Keratinocyte (primary cell): ENCODE data around the gene SH2D1B. TPM values are rescaled to one million over a fixed set of nuclear protein-coding genes. Genes with fewer than 3 reads are reported as not detected.

ENCODE experiments used
- DNase-seq: peaks from one replicate; pipeline ENCODE4 v3.0.0-alpha.2; 2011; ENCODE audit warnings: low read depth, missing footprints, low spot score
- FAIRE-seq: peaks from 2 replicates; lab custom pipeline; 2011; peaks lifted over from hg19 to GRCh38; lab: Jason Lieb, UNC
- H2AFZ ChIP-seq: 2 replicates; pipeline ENCODE4 v1.6.0; 2012; ENCODE audit warnings: low read length, control low read depth, inconsistent platforms; ENCODE audit not compliant: control insufficient read depth
- H3K27ac ChIP-seq: 2 replicates; pipeline ENCODE4 v1.5.1; 2011; ENCODE audit warnings: low read length; ENCODE audit not compliant: control insufficient read depth, insufficient read depth
- H3K27me3 ChIP-seq: 3 replicates; pipeline ENCODE4 v1.6.0; 2011; ENCODE audit warnings: low read length; ENCODE audit not compliant: control insufficient read depth, insufficient read depth; ENCODE audit errors: extremely low read depth
- H3K36me3 ChIP-seq, 2 experiments: 2 replicates in 1 of 2; 3 replicates in 1 of 2; pipeline ENCODE4 v1.5.1; 2011; ENCODE audit warnings: low read length in 2 of 2, mild to moderate bottlenecking in 1 of 2; ENCODE audit not compliant: control insufficient read depth in 2 of 2, insufficient read depth in 2 of 2; ENCODE audit errors: extremely low read depth in 1 of 2
- H3K4me1 ChIP-seq: 3 replicates; pipeline ENCODE4 v1.5.1; 2011; ENCODE audit warnings: low read length; ENCODE audit not compliant: control insufficient read depth, insufficient read depth; ENCODE audit errors: extremely low read depth
- H3K4me2 ChIP-seq: 3 replicates; pipeline ENCODE4 v1.6.0; 2011; ENCODE audit warnings: low read depth, low read length; ENCODE audit not compliant: control insufficient read depth, insufficient read depth; ENCODE audit errors: extremely low read depth
- H3K4me3 ChIP-seq, 3 experiments: fragments of 200-600 bp in 1 of 3; sonication (generic) in 1 of 3; 2 replicates in 2 of 3; 3 replicates in 1 of 3; pipeline ENCODE4 v1.5.1; 2011 to 2016; ENCODE audit warnings: low read length in 3 of 3, mild to moderate bottlenecking in 3 of 3, control low read depth in 2 of 3, inconsistent platforms in 1 of 3, low read depth in 1 of 3, mixed read lengths in 1 of 3, mixed run types in 1 of 3, moderate library complexity in 1 of 3; ENCODE audit not compliant: control insufficient read depth in 2 of 3, insufficient read depth in 2 of 3; ENCODE audit errors: extremely low read depth in 1 of 3
- H3K79me2 ChIP-seq: 2 replicates; pipeline ENCODE4 v1.6.0; 2012; ENCODE audit warnings: low read length; ENCODE audit not compliant: control insufficient read depth, insufficient read depth
- H3K9ac ChIP-seq: 3 replicates; pipeline ENCODE4 v1.6.0; 2011; ENCODE audit warnings: low read length; ENCODE audit not compliant: control insufficient read depth, insufficient read depth; ENCODE audit errors: extremely low read depth
- H3K9me1 ChIP-seq: 3 replicates; pipeline ENCODE4 v1.6.0; 2011; ENCODE audit warnings: low read length; ENCODE audit not compliant: control insufficient read depth, insufficient read depth; ENCODE audit errors: extremely low read depth
- H3K9me3 ChIP-seq: 2 replicates; pipeline ENCODE4 v1.5.1; 2012; ENCODE audit warnings: low read depth, low read length; ENCODE audit not compliant: control insufficient read depth
- H4K20me1 ChIP-seq: 3 replicates; pipeline ENCODE4 v1.6.0; 2011; ENCODE audit warnings: low read length; ENCODE audit not compliant: control insufficient read depth, insufficient read depth; ENCODE audit errors: extremely low read depth
- EZH2 ChIP-seq: IDR thresholded peaks from one replicate; pipeline ENCODE4 v1.6.1; 2012; ENCODE audit warnings: inconsistent platforms, mild to moderate bottlenecking, low read length, moderate library complexity
- dilution Hi-C: fragments of 300-500 bp; cut with MboI; formaldehyde crosslinking; loops from one replicate; pipeline ENCODE4 v1.7.0; 2020; ENCODE audit warnings: low sequenced_read_pairs; ENCODE audit not compliant: extremely low pct_ligation_motif_present
- polyA plus RNA-seq, 5 experiments: library from polyadenylated mRNA; depleted of rRNA in 3 of 5; stranded (reverse) in 3 of 5; stranded (forward) in 1 of 5; unstranded in 1 of 5; fragments of >200 nt; gene quantifications; 1 replicate in 1 of 5; 2 replicates in 3 of 5; 3 replicates in 1 of 5; pipeline versions ENCODE4 v1.2.1 to v1.2.3, GENCODE V29; 2011 to 2012; ENCODE audit warnings: missing spikeins in 2 of 5, low read depth in 1 of 5, low replicate concordance in 1 of 5
- TF ChIP-seq, protein P1 (sequence below), 3 experiments: IDR thresholded peaks in 1 of 3; conservative IDR thresholded peaks in 1 of 3; optimal IDR thresholded peaks in 1 of 3; 2 replicates in 2 of 3; 3 replicates in 1 of 3; pipeline versions ENCODE3 to v1.5.1; 2011; ENCODE audit warnings: low read length in 3 of 3, mild to moderate bottlenecking in 3 of 3, moderate library complexity in 2 of 3, control low read depth in 1 of 3, inconsistent platforms in 1 of 3; ENCODE audit not compliant: insufficient read depth in 2 of 3; ENCODE audit errors: extremely low read depth in 1 of 3

Gene SH2D1B
- polyA plus RNA-seq, 1 donor (not counting 4 experiments of a cell fraction or from before 2014, with no cell fraction given), result not detected

DNA sequence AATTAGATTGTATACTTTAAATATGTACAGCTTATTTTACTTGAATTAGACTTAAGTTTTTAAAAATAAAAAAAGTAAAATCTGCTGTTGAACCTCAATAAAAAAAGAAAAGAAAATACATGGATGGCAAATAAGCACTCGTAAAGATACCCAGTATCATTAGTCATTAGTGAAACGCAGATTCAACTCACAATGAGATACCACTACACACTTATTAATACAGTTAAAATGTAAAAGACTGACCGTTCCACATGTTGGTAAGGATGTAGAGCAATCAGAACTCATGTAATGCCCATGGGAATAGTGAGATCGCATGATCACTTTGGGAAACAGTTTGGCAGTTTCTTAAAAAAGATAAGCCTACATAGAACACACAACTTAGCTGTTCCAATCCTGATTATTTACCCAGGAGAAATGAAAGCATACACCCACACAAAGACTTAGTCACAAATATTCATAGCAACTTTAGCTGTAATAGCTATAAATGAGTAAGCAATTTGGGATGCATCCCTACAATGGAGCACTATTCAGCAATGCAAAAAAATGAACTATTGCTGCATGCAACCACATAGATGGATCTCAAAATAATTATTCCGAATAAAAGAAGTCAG lies 7.3 kb downstream of the SH2D1B start:
- dilution Hi-C loops, result no loop called here
- peaks cover 6% of the 10 kb centered on the region for H3K27me3 ChIP-seq
- H3K36me3 ChIP-seq, result no peaks in the 10 kb centered on the region
- FAIRE-seq, result peak; percentile 5
- DNase-seq, result no peak
- no peaks in the 10 kb centered on the region for H3K9me1 ChIP-seq
- no peak overlapping the region for H3K27ac ChIP-seq
- peak overlapping the region; percentile 27 for H3K4me2 ChIP-seq
- H3K4me1 ChIP-seq, result peaks cover 3% of the 10 kb centered on the region
- H2AFZ ChIP-seq, result peak overlapping the region; percentile 46
- no peaks in the 10 kb centered on the region for H3K79me2 ChIP-seq
- H4K20me1 ChIP-seq, result no peaks in the 10 kb centered on the region
- H3K4me3 ChIP-seq, result no peak overlapping the region
- TF ChIP-seq EZH2, result no peak
- TF ChIP-seq, protein P1, sequence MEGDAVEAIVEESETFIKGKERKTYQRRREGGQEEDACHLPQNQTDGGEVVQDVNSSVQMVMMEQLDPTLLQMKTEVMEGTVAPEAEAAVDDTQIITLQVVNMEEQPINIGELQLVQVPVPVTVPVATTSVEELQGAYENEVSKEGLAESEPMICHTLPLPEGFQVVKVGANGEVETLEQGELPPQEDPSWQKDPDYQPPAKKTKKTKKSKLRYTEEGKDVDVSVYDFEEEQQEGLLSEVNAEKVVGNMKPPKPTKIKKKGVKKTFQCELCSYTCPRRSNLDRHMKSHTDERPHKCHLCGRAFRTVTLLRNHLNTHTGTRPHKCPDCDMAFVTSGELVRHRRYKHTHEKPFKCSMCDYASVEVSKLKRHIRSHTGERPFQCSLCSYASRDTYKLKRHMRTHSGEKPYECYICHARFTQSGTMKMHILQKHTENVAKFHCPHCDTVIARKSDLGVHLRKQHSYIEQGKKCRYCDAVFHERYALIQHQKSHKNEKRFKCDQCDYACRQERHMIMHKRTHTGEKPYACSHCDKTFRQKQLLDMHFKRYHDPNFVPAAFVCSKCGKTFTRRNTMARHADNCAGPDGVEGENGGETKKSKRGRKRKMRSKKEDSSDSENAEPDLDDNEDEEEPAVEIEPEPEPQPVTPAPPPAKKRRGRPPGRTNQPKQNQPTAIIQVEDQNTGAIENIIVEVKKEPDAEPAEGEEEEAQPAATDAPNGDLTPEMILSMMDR (optimal IDR thresholded peaks at IDR 0.05 in 1 of 3, IDR thresholded peaks at IDR 0.05 in 1 of 3, conservative IDR thresholded peaks at IDR 0.05 in 1 of 3; ENCODE audit: extremely low read depth in 1 of 3, insufficient read depth in 2 of 3, low read length in 3 of 3), result no peak
- no peaks in the 10 kb centered on the region for H3K9me3 ChIP-seq
- no peak overlapping the region for H3K9ac ChIP-seq

DNA sequence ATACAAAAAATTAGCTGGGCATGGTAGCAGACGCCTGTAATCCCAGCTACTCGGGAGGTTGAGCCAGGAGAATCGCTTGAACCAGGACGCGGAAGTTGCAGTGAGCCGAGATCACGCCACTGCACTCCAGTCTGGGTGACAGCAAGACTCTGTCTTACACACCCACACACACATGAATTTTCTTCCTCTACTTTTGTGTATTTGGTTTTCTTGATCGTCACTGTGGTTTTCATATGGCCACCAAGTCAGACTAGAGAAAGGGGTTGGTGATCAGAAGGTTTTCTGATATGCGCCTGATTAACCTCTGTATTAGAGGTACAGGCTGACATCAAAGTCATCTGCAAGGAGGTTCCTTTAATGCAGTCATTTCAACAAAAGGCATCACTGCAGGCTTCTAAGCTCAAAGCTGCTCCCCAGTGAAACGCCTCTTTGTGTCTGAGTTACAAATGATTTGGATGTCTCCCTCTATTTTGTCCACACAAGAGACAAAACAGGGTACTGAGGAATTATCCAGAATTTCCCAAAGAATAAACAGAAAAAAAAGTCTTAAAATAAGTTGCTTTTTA lies 11.1 kb downstream of the SH2D1B start:
- H3K4me3 ChIP-seq, result no peak overlapping the region
- no peak overlapping the region for H3K27ac ChIP-seq
- no peak for DNase-seq
- no peaks in the 10 kb centered on the region for H4K20me1 ChIP-seq
- no peak overlapping the region for H2AFZ ChIP-seq
- no peaks in the 10 kb centered on the region for H3K9me1 ChIP-seq
- H3K9me3 ChIP-seq, result no peaks in the 10 kb centered on the region
- no peak overlapping the region for H3K4me2 ChIP-seq
- no peak overlapping the region for H3K9ac ChIP-seq
- H3K4me1 ChIP-seq, result peaks cover 3% of the 10 kb centered on the region
- dilution Hi-C loops, result no loop called here
- peaks cover 7% of the 10 kb centered on the region for H3K27me3 ChIP-seq
- TF ChIP-seq, protein P1 (optimal IDR thresholded peaks at IDR 0.05 in 1 of 3, IDR thresholded peaks at IDR 0.05 in 1 of 3, conservative IDR thresholded peaks at IDR 0.05 in 1 of 3; ENCODE audit: extremely low read depth in 1 of 3, insufficient read depth in 2 of 3, low read length in 3 of 3), result no peak
- no peak for TF ChIP-seq EZH2
- FAIRE-seq, result no peak
- H3K36me3 ChIP-seq, result no peaks in the 10 kb centered on the region
- H3K79me2 ChIP-seq, result no peaks in the 10 kb centered on the region
